ENCODE measurements around the gene FEZF2.
A peak's percentile ranks its signal among the peaks of the same experiment; 100 is the strongest.

FEZF2 gene

GRCh38 chr3:62370858-62371719, 2.3 kb downstream of the FEZF2 start:
- POLR2A ChIA-PET, result no interaction called here
- TF ChIP-seq CTCF (IDR thresholded peaks at IDR 0.05; ENCODE audit: insufficient read depth, low read length, missing control alignments), result no peak
- CTCF ChIA-PET, result no interaction called here
- no peak overlapping the region for H3K4me3 ChIP-seq (ENCODE audit: low read depth, low read length)
- DNase-seq (ENCODE audit: low read depth, low spot score), result no peak

GRCh38 chr3:62370112-62370857, 3.1 kb downstream of the FEZF2 start:
- POLR2A ChIA-PET, result no interaction called here

GRCh38 chr3:62369476-62369743, 3.9 kb downstream of the FEZF2 start:
- ChIA-PET CTCF (interaction anchor here (1.4 kb wide), 1 partner anchor 38 kb away, joined by 6 read pairs; no protein-coding TSS in a partner anchor), POLR2A (no interaction called here)
- no peak overlapping the region for H3K4me3 ChIP-seq (ENCODE audit: low read depth, low read length)
- TF ChIP-seq CTCF (IDR thresholded peaks at IDR 0.05; ENCODE audit: insufficient read depth, low read length, missing control alignments), result no peak
- no peak for DNase-seq (ENCODE audit: low read depth, low spot score)

More at GRCh38 chr3:62370112-62370857, 3.1 kb downstream of the FEZF2 start:
- H3K4me3 ChIP-seq (ENCODE audit: low read depth, low read length), result no peak overlapping the region
- DNase-seq (ENCODE audit: low read depth, low spot score), result no peak
- TF ChIP-seq CTCF (IDR thresholded peaks at IDR 0.05; ENCODE audit: insufficient read depth, low read length, missing control alignments), result no peak
- CTCF ChIA-PET, result no interaction called here

GRCh38 chr3:62368705-62369475, 4.5 kb downstream of the FEZF2 start:
- no peak for DNase-seq (ENCODE audit: low read depth, low spot score)
- ChIA-PET POLR2A (no interaction called here), CTCF (interaction anchor here (1.4 kb wide), 1 partner anchor 38 kb away, joined by 6 read pairs; no protein-coding TSS in a partner anchor)
- H3K4me3 ChIP-seq (ENCODE audit: low read depth, low read length), result no peak overlapping the region
- peak; percentile 0 for TF ChIP-seq CTCF (IDR thresholded peaks at IDR 0.05; ENCODE audit: insufficient read depth, low read length, missing control alignments)

GRCh38 chr3:62368290-62368704, 5.1 kb downstream of the FEZF2 start:
- CTCF ChIA-PET, result interaction anchor here (1.4 kb wide), 1 partner anchor 37 kb away, joined by 6 read pairs; no protein-coding TSS in a partner anchor
- H3K4me3 ChIP-seq (ENCODE audit: low read depth, low read length), result no peak overlapping the region
- TF ChIP-seq CTCF (IDR thresholded peaks at IDR 0.05; ENCODE audit: insufficient read depth, low read length, missing control alignments), result no peak
- POLR2A ChIA-PET, result no interaction called here
- no peak for DNase-seq (ENCODE audit: low read depth, low spot score)
